HG03521 (cell line): ENCODE results near the gene HAGHL.
"Not testable (repeated sequence)": the region's sequence is repeated elsewhere in the genome, so short reads cannot be mapped to it uniquely, and the experiment has no call there.

Source experiments
- ATAC-seq: cut with Tn5 transposase; IDR thresholded peaks from one replicate; pipeline ENCODE4 v1.9.1; 2021; ENCODE audit warnings: mild to moderate bottlenecking, moderate library complexity; ENCODE audit not compliant: unreplicated experiment

Gene HAGHL

DNA sequence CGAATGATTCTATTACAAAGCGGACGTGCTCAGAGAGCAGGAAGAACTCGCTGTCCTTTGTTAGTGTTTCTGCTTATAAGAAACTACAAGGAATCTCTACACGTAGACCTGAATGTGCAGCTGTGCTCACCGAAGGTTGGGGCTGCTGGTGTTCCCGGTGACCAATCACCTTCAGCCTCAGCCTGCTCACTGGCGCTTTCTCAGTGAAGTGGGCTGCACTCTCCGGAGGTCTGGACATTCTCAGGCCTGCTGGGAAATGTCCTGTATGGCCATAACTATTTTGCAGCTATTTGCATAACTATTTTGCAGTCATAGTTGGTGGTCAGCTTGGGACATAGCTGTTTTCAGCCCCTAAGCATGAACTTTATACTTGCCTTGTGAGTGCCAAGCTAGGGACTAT lies 23.6 kb downstream of the HAGHL start:
- ATAC-seq, result no peak

DNA sequence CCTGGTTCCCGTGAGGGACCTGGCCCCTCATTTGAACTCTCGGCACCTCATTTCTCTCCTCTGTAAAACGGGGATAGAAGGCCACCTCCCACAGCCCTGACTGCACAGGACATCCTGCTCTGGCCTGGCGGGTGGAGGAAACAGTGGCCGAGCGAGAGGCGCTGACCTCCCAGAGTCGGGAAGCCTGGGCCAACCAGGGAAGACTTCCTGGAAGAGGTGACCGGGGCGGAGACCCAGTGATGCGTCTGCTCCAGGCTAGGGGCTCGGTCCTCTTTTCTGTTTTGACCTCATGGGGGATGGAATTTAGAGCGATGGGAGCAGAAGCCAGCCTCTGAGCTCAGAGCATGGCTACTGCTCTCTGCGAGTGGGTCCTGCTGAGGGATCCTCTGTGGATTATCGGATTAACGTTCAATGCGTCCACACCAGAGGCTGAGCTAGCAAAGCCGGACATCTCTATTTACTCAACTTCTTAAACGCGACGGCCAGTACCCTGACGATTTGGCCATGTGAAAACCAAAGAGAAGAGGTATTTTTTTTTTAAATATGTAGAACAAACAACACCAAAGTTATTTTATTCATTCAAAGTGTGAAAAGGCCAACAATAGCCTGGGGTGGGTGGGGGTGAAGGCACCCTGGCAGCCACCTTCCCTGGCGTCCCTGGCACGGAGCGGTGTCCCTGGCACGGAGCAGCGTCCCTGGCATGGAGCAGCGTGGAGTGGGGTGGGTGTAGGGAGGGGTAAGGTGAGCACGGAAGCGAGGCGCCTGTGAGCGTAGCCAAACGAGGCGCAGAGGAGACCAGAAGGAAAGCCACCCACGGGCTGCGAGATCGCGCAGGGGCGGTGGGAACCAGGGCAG lies 24.5 kb downstream of the HAGHL start:
- no peak for ATAC-seq

DNA sequence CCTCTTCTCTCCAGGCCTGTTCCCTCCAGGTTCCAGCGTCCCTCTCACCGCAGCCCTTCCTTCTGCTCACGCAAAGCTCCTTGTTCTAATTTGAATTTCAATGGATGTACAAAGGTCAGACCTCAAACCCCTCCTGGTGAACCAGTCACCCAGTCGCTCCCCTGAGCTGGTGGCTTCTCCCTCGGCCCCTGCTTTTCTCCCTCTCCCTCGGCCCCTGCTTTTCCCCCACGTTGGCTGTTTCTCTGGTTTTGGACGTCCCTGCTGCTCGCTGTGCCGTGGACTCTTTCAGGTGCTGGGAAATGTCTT lies 25.1 kb downstream of the HAGHL start:
- ATAC-seq, result no peak

DNA sequence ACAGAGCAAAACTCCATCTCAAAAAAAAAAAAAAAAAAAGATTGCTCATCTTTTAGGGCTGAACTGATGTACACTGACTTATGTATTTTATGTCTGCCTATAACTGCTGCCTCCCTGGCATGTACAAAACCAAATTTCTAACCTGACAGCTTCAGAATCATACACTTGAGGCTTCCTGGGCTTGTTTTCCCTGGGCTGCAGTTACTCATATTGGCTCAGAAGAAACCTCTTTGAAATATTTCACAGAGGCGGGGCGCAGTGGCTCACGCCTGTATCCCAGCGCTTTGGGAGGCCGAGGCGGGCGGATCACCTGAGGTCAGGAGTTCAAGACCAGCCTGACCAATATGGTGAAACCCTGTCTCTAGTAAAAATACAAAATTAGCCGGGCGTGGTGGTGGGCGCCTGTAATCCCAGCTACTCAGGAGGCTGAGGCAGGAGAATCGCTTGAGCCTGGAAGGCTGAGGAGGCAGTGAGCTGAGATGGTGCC lies 27.3 kb downstream of the HAGHL start:
- ATAC-seq, result not testable (repeated sequence)

DNA sequence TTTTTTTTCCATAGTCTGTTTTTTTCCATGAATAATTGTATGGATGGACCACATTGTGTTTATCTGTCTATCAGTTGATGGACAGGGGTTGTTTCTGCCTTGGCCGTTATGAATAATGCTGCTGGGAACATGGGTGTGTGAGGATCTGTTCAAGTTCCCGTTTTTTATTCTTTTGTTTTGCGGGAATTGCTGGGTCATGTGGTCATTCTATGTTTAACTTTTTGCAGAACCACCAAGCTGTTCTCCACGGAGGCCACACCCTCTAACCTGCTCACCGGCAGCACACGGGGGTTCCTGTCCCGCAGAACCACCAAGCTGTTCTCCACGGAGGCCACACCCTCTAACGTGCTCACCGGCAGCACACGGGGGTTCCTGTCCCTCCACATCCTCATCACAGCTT lies 27.8 kb downstream of the HAGHL start:
- no peak for ATAC-seq

DNA sequence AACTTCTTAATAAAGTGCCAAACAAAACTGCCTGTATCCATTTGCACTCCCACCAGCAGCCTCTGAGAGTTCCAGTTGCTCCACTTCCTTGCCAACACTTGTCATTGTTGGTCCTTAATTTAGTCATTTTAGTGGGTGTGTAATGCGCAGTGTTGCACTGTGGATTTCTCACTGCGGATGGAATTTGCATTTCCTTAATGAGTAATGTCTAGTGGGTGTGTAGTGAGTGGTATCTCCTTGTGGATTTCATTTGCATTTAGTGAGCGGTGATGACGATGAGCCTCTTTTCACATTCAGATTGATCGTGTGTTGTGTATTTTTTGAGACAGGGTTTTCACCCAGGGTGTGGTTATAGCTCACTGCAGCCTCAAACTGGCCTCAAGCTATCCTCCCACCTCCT lies 29.5 kb downstream of the HAGHL start:
- ATAC-seq, result no peak

DNA sequence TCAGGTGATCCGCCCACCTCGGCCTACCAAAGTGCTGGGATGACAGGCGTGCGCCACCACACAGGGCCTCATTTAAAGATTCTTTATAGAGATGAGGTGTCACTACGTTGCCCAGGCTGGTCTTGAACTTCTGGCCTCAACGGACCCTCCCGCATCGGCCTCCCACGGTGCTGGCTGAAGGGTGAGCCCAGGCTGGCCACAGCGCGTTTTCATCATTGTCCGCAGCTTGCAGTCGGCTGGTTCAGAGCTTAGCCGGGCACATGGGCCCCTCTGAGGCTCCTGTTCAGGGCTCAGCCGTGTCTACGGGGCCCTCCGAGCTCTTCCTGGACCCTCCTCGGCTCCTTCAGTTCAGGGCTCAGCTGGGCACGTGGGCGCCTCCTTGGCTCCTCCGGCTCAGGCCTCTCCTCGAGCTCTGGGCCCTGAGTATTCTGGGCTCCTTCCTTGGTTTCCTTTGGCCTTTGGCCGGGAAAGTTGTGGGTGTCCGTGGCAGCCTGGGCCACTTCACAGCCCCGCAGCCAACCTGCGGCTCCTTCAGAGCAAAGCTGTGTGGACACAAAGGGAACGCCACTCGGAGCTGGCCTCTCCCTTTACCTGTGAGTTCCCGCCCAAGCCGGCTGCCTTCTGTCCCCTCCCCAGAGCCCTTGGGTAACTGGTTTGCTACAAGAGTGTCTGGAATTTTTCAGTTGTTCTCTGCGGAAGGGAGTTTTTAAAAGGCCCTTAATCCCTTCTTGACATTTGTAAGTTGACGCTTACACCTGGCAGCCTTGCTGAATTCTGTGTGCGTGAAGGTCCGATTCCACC lies 32.4 kb downstream of the HAGHL start:
- ATAC-seq, result no peak

DNA sequence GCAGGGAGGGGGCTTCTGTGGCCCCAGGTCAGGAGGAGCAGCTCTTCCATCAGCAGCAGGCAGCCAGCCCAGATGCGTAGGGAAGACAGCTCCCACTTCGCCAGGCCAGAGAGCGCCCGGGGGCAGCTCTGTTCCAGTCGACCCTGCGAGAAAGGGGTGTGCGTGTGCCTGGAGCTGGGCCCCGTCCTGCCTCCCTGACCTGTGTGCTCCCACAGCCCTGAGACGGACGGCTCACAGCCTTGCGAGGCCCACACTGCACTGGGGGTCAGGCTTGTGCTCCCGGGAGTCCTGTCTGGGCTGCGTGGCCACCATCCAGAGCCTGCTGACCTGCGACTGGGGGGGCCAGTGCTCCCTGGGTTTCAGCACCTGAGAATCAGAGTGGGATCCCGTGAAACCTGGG lies 33.2 kb downstream of the HAGHL start:
- no peak for ATAC-seq

DNA sequence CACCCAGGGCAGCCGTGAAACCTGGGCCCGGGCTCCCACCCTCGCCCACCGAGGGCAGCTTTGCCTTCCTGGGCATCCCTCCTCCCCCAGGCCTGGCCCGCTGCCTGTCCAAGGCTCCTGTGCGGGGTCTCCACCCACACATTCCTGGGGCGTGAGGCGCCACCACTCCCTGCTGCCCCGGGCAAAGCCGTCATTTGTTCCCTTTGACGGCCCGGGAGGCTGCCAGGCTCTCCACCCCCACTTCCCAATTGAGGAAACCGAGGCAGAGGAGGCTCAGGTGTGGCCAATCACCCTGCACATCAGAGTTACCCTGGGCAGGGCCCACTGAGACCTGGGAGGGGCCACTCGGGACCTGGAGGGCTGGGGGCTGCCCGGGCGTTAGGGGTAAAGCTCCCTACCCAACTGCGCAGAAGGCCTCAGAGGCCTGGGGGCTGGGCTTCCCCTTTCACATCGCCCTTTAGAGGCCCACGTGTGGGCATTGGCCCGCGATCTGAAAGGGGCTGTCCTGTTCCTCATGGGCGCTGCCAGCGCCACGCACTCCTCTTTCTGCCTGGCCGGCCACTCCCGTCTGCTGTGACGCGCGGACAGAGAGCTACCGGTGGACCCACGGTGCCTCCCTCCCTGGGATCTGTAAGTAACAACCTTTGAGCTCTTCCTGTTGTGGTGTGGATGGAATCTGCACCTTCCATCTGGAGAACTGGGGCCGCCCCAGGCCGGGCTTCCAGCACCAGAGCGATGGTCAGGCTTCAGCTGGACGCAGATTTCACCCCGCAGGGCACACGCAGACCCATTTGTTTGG lies 33.8 kb downstream of the HAGHL start, which contains the start of gene MSLN:
MSLN (plus strand) TSS at position 190 of the 799 bp plus-strand sequence. CDS start 1,947 bp downstream, outside the sequence.
- ATAC-seq, result no peak

DNA sequence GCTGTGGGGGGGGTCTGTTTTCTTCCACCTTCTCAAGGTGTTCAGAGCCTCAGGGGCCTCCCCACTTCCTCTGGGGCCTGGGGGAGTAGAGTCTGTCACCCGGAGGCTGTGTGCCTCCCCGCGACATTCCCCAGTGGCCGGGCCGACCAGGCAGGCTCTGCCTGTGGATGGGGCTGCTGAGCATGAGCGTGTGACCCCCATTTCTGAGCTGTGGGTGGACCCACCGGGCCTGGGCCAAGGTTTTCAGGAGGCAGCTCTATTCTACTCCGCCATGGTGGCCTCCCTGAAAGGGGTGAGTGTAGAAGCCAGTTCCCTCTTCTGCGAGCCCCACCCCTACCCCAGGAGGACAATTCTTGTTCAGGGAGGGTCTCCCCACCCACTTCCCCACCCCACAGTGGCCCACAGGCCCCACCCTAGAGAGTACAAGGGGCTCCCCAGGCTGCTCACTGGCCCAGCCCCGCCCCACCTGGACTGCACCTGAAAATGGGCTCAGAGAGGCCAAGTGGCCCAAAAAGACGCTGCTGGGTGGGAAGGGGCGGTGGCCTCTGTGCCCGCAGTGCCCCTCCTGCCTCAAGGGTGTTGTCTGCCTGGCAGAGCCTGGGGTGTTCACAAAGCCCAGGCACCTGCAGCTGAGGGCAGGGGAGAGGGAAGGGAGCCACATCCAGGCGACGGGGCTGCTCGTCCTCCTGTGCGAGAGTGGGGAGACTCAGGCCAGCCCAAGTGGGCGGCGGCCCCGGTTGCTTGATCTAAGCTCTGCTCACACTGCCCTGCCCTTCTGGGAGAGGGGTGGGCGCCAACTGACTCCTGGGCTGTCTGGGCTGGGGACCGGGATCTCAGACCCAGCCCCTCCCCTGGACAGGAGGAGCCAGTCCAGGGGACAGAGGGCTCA lies 35.0 kb downstream of the HAGHL start:
- no peak for ATAC-seq

DNA sequence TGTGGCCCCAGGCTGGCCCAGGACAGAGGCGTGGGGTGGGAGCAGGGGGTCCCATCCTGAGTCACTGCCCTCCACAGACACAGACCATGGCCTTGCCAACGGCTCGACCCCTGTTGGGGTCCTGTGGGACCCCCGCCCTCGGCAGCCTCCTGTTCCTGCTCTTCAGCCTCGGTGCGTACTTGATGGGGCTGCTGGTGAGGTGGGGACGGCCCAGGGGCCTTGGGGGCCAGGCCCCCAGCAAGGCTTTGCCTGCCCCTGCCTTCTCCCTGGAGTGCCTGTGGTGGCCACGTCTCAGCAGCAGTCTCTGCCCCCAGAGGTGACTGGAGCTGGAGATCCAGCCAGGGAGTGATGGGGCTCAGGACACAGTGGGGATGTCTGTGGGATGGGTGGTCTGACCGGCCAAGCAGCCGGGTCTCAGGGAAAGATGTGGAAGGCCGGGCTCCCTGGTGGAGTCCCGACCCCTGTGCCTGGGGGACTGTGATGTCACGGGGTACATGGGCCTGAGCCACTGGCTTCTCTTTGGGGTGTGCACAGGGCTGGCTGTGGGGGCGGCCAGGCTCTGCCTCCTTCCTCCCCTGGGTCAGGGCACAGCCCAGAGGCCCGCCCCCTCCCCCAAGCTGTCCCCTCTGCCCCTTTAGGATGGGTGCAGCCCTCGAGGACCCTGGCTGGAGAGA lies 35.8 kb downstream of the HAGHL start:
- ATAC-seq, result no peak

DNA sequence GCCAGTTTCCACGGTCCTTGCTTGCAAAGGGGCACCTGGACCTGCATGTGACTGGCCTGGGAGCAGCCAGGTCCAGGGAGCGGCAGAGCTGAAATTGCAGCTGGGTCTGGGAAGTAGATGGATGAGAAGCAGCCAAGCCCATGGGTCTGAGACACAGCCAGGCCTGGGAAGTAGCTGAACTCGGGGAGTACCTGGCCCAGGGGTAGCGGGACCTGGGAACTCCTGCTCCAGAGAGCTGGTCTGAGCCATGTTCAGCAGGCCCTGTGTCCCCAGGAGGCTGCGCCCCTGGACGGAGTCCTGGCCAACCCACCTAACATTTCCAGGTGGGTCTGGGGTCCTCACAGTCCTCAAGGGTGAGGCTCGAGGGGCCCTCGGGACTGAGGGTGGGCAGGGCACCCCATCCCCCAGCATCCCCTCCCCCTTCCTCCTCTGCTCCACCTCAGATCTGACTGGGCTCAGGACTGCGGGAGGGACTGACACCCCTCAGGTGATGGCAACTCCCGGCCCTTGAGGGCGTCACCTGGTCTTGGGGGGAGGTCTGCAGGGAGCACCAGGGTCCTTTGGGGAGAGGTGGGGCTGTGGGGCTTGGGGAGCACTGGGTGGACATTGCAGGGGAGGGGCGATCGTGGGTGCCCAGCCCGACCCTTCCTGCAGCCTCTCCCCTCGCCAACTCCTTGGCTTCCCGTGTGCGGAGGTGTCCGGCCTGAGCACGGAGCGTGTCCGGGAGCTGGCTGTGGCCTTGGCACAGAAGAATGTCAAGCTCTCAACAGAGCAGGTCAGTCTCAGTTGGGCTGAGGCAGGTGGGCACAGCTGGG lies 36.7 kb downstream of the HAGHL start:
- no peak for ATAC-seq

DNA sequence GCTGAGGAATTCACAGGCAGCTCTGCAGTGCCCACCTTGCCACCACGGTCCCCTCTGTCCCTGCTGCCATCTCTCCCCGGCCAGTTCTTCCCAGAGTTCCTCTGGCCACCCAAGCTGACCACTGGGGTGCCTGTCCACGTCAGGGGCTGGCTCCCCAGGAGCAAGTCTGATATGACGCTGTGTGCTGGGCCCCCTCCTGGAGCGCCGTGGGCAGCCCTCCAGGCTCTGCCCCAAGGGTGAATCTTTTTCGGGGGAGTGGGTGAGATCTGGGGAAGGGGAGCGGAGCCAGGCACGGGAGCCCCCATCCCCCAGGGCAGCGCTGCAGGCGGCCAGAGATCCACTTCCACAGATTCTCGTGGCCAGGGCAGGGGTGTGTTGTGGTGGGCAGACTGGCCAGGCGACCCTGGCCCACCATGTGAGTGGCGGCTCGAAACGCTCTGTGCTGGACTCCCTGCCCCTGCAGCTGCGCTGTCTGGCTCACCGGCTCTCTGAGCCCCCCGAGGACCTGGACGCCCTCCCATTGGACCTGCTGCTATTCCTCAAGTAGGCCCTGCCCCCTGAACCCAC lies 37.4 kb downstream of the HAGHL start:
- ATAC-seq, result no peak

DNA sequence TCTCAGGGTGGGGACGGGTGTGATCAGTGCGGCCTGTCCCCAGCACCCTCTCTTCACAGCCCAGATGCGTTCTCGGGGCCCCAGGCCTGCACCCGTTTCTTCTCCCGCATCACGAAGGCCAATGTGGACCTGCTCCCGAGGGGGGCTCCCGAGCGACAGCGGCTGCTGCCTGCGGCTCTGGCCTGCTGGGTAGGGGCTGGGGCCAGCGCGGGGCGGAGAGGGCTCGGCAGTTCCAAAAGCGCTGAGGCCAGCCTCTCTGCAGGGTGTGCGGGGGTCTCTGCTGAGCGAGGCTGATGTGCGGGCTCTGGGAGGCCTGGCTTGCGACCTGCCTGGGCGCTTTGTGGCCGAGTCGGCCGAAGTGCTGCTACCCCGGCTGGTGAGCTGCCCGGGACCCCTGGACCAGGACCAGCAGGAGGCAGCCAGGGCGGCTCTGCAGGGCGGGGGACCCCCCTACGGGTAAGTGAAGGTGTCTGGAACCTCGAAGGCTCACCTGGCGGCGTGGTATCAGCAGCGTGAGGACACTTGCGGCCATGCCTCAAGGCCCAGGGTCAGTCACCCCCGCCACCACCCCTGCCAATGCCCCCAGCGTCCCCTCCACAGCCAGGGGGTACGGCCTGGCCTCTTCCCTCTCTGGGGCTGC lies 38.1 kb downstream of the HAGHL start:
- ATAC-seq, result no peak

DNA sequence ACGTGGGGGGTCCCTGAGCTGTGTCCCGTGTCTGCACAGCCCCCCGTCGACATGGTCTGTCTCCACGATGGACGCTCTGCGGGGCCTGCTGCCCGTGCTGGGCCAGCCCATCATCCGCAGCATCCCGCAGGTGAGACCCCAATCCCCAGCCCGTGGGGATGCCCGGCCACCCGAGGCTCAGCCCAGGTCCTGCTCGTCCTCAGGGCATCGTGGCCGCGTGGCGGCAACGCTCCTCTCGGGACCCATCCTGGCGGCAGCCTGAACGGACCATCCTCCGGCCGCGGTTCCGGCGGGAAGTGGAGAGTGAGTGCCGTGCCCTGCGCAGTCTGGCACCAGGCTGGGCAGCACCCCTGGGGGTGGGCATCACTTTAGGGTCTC lies 38.6 kb downstream of the HAGHL start:
- no peak for ATAC-seq

DNA sequence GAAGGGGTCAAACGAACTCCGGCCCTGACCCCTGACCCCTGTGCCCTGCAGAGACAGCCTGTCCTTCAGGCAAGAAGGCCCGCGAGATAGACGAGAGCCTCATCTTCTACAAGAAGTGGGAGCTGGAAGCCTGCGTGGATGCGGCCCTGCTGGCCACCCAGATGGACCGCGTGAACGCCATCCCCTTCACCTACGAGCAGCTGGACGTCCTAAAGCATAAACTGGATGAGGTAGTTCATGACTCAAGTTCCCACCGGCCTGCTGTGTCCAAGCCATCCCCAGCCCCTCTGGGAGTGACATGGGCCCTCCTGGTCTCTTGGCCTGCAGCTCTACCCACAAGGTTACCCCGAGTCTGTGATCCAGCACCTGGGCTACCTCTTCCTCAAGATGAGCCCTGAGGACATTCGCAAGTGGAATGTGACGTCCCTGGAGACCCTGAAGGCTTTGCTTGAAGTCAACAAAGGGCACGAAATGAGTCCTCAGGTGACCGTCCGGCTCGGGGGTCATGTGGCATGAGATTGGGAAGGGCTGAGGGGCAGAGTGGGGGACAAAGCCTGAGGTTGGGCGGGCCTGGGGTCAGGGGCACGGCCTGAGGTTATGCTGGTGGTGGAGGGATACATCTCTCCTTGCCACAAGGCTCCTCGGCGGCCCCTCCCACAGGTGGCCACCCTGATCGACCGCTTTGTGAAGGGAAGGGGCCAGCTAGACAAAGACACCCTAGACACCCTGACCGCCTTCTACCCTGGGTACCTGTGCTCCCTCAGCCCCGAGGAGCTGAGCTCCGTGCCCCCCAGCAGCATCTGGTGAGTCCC lies 39.3 kb downstream of the HAGHL start:
- no peak for ATAC-seq
